Suprapubic skin (tissue), 4 donors: ENCODE results near the gene CBFA2T2.

Experiments used
- EP300 ChIP-seq: sonication (generic); formaldehyde crosslinking; IDR thresholded peaks from one replicate; pipeline ENCODE4 v1.6.1; 2017; ENCODE audit warnings: antibody characterized with exemption
- POLR2A ChIP-seq, 2 donors: fragments of 450-650 bp; IDR thresholded peaks; one replicate each; pipeline ENCODE4 v1.6.1; 2017; ENCODE audit warnings: antibody characterized with exemption in 2 of 2, mild to moderate bottlenecking in 2 of 2, moderate library complexity in 2 of 2
- POLR2AphosphoS5 ChIP-seq, 3 donors: sonication (generic); formaldehyde crosslinking; IDR thresholded peaks; one replicate each; pipeline ENCODE4 v1.6.1; 2017; ENCODE audit warnings: antibody characterized with exemption in 3 of 3
- TF ChIP-seq, protein P1 (sequence below), 2 donors: fragments of 200-600 bp in 1 of 2; fragments of 450-650 bp in 1 of 2; sonication (generic) in 1 of 2; IDR thresholded peaks; one replicate each; pipeline ENCODE4 v1.5.1; 2016 to 2019; ENCODE audit warnings: antibody characterized with exemption in 2 of 2, mild to moderate bottlenecking in 1 of 2, moderate library complexity in 1 of 2

DNA sequence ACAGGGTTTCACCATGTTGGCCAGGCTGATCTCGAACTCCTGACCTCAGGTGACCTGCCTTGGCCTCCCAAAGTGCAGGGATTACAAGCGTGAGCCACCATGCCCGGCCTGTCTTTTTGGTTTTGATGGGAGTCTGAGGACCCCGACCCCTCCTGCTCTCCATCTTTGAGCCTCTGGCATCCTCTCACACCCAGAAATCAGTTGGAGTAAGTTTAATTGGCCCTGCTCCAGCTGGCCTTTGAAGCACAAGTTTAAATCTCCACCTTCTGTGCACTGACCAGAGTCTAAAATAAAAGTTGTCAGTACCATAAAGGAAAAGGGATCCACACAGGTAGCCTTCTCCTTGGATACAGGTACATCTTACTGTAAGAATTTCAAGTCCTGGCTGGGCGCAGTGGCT, 156.3 kb downstream of the CBFA2T2 start:
- TF ChIP-seq, protein P1, sequence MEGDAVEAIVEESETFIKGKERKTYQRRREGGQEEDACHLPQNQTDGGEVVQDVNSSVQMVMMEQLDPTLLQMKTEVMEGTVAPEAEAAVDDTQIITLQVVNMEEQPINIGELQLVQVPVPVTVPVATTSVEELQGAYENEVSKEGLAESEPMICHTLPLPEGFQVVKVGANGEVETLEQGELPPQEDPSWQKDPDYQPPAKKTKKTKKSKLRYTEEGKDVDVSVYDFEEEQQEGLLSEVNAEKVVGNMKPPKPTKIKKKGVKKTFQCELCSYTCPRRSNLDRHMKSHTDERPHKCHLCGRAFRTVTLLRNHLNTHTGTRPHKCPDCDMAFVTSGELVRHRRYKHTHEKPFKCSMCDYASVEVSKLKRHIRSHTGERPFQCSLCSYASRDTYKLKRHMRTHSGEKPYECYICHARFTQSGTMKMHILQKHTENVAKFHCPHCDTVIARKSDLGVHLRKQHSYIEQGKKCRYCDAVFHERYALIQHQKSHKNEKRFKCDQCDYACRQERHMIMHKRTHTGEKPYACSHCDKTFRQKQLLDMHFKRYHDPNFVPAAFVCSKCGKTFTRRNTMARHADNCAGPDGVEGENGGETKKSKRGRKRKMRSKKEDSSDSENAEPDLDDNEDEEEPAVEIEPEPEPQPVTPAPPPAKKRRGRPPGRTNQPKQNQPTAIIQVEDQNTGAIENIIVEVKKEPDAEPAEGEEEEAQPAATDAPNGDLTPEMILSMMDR (IDR thresholded peaks at IDR 0.05), result no peak
- TF ChIP-seq EP300 (no peak), POLR2AphosphoS5 (IDR thresholded peaks at IDR 0.05) (no peak), POLR2A (IDR thresholded peaks at IDR 0.05) (no peak)
